Natural killer cell (primary cell): Measurements from ENCODE around the gene PAX6. TPM values are rescaled to one million over a fixed set of nuclear protein-coding genes. Genes with fewer than 3 reads are reported as not detected.

ENCODE experiments used
- ATAC-seq, 3 donors: fragments of 150-1000 bp in 2 of 3; fragments of 200-7000 bp in 1 of 3; cut with Tn5 transposase; 1 replicate in 1 of 3; 2 replicates in 2 of 3; pipeline ENCODE4 v1.10.0; 2021; ENCODE audit warnings: mild to moderate bottlenecking in 2 of 3, moderate library complexity in 2 of 3
- DNase-seq, 2 donors: peaks; one replicate each; pipeline versions ENCODE4 v3.0.0 to v3.0.0-alpha.2; 2013 to 2021; ENCODE audit warnings: mixed read lengths in 1 of 2
- H3K27ac ChIP-seq: one replicate; pipeline ENCODE4 v1.5.1; 2013; ENCODE audit warnings: mild to moderate bottlenecking, low read length
- H3K27me3 ChIP-seq: one replicate; pipeline ENCODE4 v1.6.1; 2013; ENCODE audit warnings: low read length; ENCODE audit not compliant: control insufficient read depth, insufficient read depth
- H3K36me3 ChIP-seq: one replicate; pipeline ENCODE4 v1.6.1; 2013; ENCODE audit warnings: low read length; ENCODE audit not compliant: control insufficient read depth, insufficient read depth
- H3K4me1 ChIP-seq: one replicate; pipeline ENCODE4 v1.6.1; 2013; ENCODE audit warnings: low read length; ENCODE audit not compliant: control insufficient read depth, insufficient read depth
- H3K4me3 ChIP-seq: one replicate; pipeline ENCODE4 v1.5.1; 2013; ENCODE audit warnings: low read length
- H3K9me3 ChIP-seq: one replicate; pipeline ENCODE4 v1.6.1; 2013; ENCODE audit warnings: low read length; ENCODE audit not compliant: control insufficient read depth, insufficient read depth
- H3K27ac Mint-ChIP-seq, 2 donors: one replicate each; pipeline ENCODE4 v1.8.0; 2022; ENCODE audit warnings: mild to moderate bottlenecking in 2 of 2, mixed read lengths in 2 of 2, moderate library complexity in 1 of 2
- H3K27me3 Mint-ChIP-seq, 2 donors: one replicate each; pipeline ENCODE4 v1.8.0; 2022; ENCODE audit warnings: low read depth in 2 of 2, mixed read lengths in 2 of 2
- H3K36me3 Mint-ChIP-seq: one replicate; pipeline ENCODE4 v1.8.0; 2022; ENCODE audit warnings: mixed read lengths
- H3K4me1 Mint-ChIP-seq, 2 donors: one replicate each; pipeline ENCODE4 v1.8.0; 2022; ENCODE audit warnings: mixed read lengths in 2 of 2
- H3K4me3 Mint-ChIP-seq: one replicate; pipeline ENCODE4 v1.8.0; 2022; ENCODE audit warnings: mild to moderate bottlenecking, moderate library complexity, mixed read lengths
- H3K9me3 Mint-ChIP-seq, 2 donors: one replicate each; pipeline ENCODE4 v1.8.0; 2022; ENCODE audit warnings: mixed read lengths in 2 of 2
- CTCF ChIP-seq: fragments of 200-600 bp; IDR thresholded peaks from one replicate; pipeline ENCODE4 v1.8.0; 2022; ENCODE audit warnings: antibody characterized with exemption
- WGBS: methylation state at CpG from one replicate; pipeline ENCODE4 v1.1.7; 2013; ENCODE audit warnings: missing lambda C conversion rate; ENCODE audit not compliant: insufficient coverage; 5-methylcytosine and 5-hydroxymethylcytosine counted together
- intact Hi-C: fragments of 100-400 bp; cut with micrococcal nuclease; formaldehyde crosslinking; loops from one replicate; pipeline ENCODE4 v1.14.2; 2022
- total RNA-seq, 4 donors: library from RNA; stranded (reverse); fragments of 120-200 nt in 1 of 4; gene quantifications; one replicate each; pipeline versions ENCODE4 v1.2.3 to v1.2.4, GENCODE V29; 2013 to 2022

The PAX6 gene
- total RNA-seq, 3 donors from 2014 or later (not counting 1 experiment from before 2014, with no cell fraction given), result not detected

- H3K36me3 Mint-ChIP-seq, result peaks cover 64% of the 10 kb centered on the region
- 7% methylated on average over 12 of the region's 13 CpGs for WGBS
- H3K9me3 ChIP-seq, result peaks cover 23% of the 10 kb centered on the region
- peak in 1 of 2 donors; percentile 6 for DNase-seq
- H3K4me1 Mint-ChIP-seq, result peaks cover 29 to 45% of the 10 kb centered on the region in 2 donors
- H3K27ac ChIP-seq, result no peak overlapping the region
- no peak overlapping the region for H3K4me3 ChIP-seq
- ATAC-seq, result no peak
- H3K27me3 ChIP-seq, result peaks cover 83% of the 10 kb centered on the region
- peaks cover 26% of the 10 kb centered on the region for H3K4me1 ChIP-seq
- H3K27ac Mint-ChIP-seq, result peak overlapping the region in 1 of 2 donors; percentile 16
- intact Hi-C loops, result no loop called here
- peaks cover 79 to 86% of the 10 kb centered on the region in 2 donors for H3K27me3 Mint-ChIP-seq
- H3K9me3 Mint-ChIP-seq, result peaks cover 3 to 5% of the 10 kb centered on the region in 2 donors
- TF ChIP-seq CTCF, result no peak
- no peaks in the 10 kb centered on the region for H3K36me3 ChIP-seq
- peak overlapping the region; percentile 80 for H3K4me3 Mint-ChIP-seq
Measured at GRCh38 chr11:31803813-31804311, 7.3 kb downstream of the PAX6 start.

DNA sequence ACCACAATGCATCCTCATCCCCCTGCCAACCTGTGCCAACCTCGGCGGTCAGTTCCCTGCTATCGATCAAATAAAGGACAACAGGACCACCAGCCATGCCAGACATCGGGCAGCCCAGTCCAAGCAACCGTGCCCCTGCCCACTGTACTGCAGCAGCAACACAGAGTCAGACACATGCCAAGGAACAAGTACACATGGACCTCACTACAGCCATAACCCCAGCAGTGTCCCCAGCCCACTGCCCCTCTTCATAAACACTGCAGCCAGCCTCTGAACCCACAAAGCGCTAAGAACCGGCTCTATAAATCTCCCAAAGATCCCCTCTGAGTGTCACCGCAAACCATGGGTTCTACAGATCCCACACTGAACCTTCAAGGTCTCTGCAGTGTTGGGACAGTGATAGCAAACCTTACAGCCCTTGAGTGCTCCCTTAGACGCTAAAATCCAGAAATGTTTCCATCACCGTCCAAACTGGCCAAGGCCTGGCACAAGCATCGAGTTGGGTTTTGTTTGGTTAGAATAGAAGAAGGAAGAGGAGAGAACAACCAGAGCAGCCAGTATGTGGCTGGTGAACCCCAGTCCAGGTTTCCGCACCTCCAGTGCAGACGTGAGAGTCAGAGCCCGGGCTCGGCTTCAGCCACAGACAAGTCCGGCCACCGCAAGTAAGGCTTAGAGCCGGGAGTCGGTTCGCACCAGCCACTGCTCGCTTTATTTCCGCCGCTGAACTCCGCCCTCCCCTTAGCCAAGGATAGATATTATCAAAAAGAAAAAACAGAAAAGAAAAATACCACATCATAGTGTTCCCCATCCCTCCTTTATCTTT lies 7.9 kb downstream of the PAX6 start:
- intact Hi-C loops, result no loop called here
- TF ChIP-seq CTCF, result no peak
- peaks cover 3 to 5% of the 10 kb centered on the region in 2 donors for H3K9me3 Mint-ChIP-seq
- Histone ChIP-seq H3K27ac (no peak overlapping the region), H3K27me3 (peaks cover 83% of the 10 kb centered on the region), H3K9me3 (peaks cover 23% of the 10 kb centered on the region), H3K4me1 (peaks cover 32% of the 10 kb centered on the region), H3K36me3 (no peaks in the 10 kb centered on the region), H3K4me3 (no peak overlapping the region)
- ATAC-seq (peak in 1 of 3 donors; percentile 57), DNase-seq (peak in 1 of 2 donors; percentile 6)
- H3K4me3 Mint-ChIP-seq, result peak overlapping the region; percentile 80
- H3K27ac Mint-ChIP-seq, result peak overlapping the region in 1 of 2 donors; percentile 16
- H3K27me3 Mint-ChIP-seq, result peaks cover 74 to 80% of the 10 kb centered on the region in 2 donors
- peaks cover 26 to 44% of the 10 kb centered on the region in 2 donors for H3K4me1 Mint-ChIP-seq
- H3K36me3 Mint-ChIP-seq, result peaks cover 64% of the 10 kb centered on the region
- WGBS, result 3% methylated on average over 20 of the region's 24 CpGs

DNA sequence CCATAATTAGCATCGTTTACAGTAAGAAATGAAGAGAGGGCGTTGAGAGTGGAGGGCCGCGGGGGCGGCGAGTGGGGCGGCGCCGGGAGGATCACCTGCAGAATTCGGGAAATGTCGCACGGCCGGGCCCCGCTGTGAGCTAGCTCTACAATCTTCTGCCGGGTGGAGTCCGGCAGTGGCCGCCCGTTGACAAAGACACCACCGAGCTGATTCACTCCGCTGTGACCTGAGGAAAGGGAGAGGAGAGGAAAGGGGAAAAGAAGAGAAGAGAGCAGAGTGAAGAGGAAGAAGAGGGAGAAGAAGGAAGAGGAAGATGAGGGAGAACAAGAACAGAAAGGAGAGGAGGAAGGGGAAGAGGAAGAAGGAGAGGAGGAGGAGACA lies 8.5 kb downstream of the PAX6 start:
- Mint-ChIP-seq H3K27ac (no peak overlapping the region), H3K27me3 (peaks cover 72 to 78% of the 10 kb centered on the region in 2 donors), H3K9me3 (peaks cover 3 to 5% of the 10 kb centered on the region in 2 donors), H3K4me1 (peaks cover 26 to 48% of the 10 kb centered on the region in 2 donors), H3K4me3 (peak overlapping the region; percentile 19), H3K36me3 (peaks cover 58% of the 10 kb centered on the region)
- H3K27ac ChIP-seq, result no peak overlapping the region
- peaks cover 22% of the 10 kb centered on the region for H3K9me3 ChIP-seq
- peaks cover 78% of the 10 kb centered on the region for H3K27me3 ChIP-seq
- no peaks in the 10 kb centered on the region for H3K36me3 ChIP-seq
- peaks cover 32% of the 10 kb centered on the region for H3K4me1 ChIP-seq
- H3K4me3 ChIP-seq, result no peak overlapping the region
- TF ChIP-seq CTCF, result no peak
- ATAC-seq (no peak), DNase-seq (no peak)
- 9% methylated on average over 20 of the region's 20 CpGs for WGBS
- intact Hi-C loops, result no loop called here
